ENCODE results near the gene GARNL3.
A peak's percentile ranks its signal among the peaks of the same experiment; 100 is the strongest.

Gene GARNL3

DNA sequence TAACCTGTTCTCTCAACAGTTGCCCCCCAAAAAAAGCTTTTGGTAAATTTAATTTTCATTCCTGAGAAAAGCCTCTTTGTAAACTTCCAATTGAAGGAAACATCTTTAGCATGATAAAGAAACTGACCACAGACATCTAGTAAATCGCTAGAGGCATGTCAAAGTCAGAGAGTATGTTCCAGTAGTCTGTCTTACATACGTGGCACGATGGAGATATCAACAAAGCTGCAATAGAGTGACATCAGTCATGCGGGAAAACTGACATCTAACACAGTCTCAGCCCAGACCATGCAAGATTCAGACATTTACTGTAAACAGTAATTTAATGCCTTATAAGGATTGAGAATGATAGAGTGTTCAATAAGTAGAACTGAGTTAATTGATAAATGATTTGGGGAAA lies 45.1 kb downstream of the GARNL3 start:
- H3K27ac ChIP-seq, result no peak overlapping the region
- ChIA-PET POLR2A (ENCODE audit: low non-redundant PET) (no interaction called here), CTCF (no interaction called here)
- no peak for DNase-seq (ENCODE audit: low spot score)
- TF ChIP-seq, protein P1, sequence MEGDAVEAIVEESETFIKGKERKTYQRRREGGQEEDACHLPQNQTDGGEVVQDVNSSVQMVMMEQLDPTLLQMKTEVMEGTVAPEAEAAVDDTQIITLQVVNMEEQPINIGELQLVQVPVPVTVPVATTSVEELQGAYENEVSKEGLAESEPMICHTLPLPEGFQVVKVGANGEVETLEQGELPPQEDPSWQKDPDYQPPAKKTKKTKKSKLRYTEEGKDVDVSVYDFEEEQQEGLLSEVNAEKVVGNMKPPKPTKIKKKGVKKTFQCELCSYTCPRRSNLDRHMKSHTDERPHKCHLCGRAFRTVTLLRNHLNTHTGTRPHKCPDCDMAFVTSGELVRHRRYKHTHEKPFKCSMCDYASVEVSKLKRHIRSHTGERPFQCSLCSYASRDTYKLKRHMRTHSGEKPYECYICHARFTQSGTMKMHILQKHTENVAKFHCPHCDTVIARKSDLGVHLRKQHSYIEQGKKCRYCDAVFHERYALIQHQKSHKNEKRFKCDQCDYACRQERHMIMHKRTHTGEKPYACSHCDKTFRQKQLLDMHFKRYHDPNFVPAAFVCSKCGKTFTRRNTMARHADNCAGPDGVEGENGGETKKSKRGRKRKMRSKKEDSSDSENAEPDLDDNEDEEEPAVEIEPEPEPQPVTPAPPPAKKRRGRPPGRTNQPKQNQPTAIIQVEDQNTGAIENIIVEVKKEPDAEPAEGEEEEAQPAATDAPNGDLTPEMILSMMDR (conservative IDR thresholded peaks at IDR 0.05; ENCODE audit: low read depth), result no peak

DNA sequence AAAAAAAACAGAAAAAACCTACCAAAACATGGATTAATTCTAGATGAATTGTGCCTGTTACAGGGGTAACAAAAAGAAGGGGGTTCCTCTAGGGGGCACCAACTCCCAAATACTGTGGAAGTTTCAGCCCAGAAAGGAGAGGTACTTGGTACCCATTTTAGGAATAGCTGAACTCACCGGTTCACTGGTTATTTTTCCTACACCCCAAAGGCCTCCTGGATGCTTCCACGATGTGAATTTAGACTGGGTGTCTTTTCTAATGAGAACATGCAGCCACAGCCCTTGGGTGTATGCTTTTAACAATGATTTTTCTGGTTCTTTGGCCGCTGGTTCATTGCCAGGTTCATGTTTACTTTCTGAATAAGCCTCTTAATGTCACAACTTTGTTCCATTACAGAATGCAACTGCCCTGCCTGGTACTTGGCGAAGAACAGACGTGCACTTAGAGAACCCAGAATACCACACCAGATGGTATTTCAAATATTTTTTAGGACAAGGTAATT lies 46.7 kb downstream of the GARNL3 start:
- TF ChIP-seq, protein P1 (conservative IDR thresholded peaks at IDR 0.05; ENCODE audit: low read depth), result peak; percentile 74
- peak; percentile 43 for DNase-seq (ENCODE audit: low spot score)
- POLR2A ChIA-PET (ENCODE audit: low non-redundant PET), result no interaction called here
- no peak overlapping the region for H3K27ac ChIP-seq
- CTCF ChIA-PET, result interaction anchor here (0.6 to 1.5 kb wide), 4 partner anchors 11 to 670 kb away, joined by 3 to 10 read pairs (median 4); no protein-coding TSS in a partner anchor

DNA sequence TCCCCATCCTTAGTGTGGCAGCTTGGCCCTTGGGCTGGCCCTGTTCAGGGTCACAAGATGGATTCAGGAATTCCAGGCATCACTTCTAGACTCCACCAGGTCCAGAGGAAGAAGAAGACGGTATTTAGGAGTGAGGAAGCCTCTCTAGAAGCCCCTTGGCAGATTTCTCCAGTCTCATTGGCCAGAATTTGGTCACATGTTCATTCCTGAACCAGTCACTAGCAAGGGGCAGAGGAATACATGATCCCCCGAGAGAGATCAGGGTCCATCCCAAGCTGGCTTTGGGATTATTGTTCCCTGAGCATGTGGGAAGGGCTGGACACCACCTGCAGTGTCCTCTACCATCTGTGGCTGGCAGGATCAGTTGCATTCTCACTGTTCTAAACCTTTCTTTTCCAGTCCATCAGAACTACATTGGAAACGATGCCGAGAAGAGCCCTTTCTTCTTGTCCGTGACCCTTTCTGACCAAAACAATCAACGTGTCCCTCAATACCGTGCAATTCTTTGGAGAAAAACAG lies 48.5 kb downstream of the GARNL3 start:
- H3K27ac ChIP-seq, result no peak overlapping the region
- ChIA-PET POLR2A (ENCODE audit: low non-redundant PET) (no interaction called here), CTCF (no interaction called here)
- no peak for DNase-seq (ENCODE audit: low spot score)
- TF ChIP-seq, protein P1 (conservative IDR thresholded peaks at IDR 0.05; ENCODE audit: low read depth), result no peak

- ChIA-PET POLR2A (ENCODE audit: low non-redundant PET) (no interaction called here), CTCF (no interaction called here)
- DNase-seq (ENCODE audit: low spot score), result no peak
- H3K27ac ChIP-seq, result no peak overlapping the region
- TF ChIP-seq, protein P1 (conservative IDR thresholded peaks at IDR 0.05; ENCODE audit: low read depth), result no peak
Observed at GRCh38 chr9:127314911-127315310, 50.3 kb downstream of the GARNL3 start.

DNA sequence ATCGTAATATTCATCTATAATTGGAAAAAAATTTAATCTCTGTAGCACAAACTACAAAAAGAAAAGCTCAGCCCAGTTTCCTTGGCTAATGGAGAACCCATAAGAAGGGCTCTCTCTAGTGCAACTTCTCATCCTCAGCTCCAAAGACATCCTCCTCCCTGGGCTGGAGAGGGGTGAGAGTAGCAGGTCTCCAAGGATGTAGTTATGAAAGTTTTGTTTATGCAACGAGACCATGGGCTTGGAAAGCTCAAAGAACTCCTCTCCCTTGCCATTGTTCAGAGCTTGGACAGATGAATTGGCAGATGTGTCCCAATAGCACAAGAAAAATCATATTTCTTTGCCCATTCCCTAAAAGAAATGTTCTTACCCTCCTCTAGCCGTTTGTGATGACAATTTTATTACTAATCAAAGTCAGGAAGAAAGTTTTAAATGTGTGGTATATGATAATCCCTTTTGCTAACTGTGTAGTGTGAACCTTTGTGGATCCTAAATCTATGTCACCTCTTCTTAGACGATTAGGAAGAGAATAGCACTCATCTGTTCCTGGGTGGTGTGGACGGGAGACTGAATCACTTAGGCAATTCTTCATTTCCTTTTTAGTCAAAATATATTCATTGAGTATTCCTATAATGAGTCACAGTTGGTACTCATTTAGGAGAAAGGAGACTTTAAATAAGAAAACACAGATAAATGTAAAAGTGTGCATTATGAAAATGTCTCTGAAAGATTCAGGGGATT lies 52.2 kb downstream of the GARNL3 start:
- POLR2A ChIA-PET (ENCODE audit: low non-redundant PET), result no interaction called here
- DNase-seq (ENCODE audit: low spot score), result no peak

GRCh38 chr9:127318651-127319167 lies 54.1 kb downstream of the GARNL3 start:
- no peak overlapping the region for H3K27ac ChIP-seq
- ChIA-PET POLR2A (ENCODE audit: low non-redundant PET) (interaction anchor here (0.5 kb wide), 1 partner anchor 108 kb away, joined by 4 read pairs; no protein-coding TSS in a partner anchor), CTCF (interaction anchor here (0.5 to 0.6 kb wide), 2 partner anchors 42 to 305 kb away, joined by 3 to 6 read pairs; no protein-coding TSS in a partner anchor)
- TF ChIP-seq, protein P1 (conservative IDR thresholded peaks at IDR 0.05; ENCODE audit: low read depth), result no peak
- DNase-seq (ENCODE audit: low spot score), result no peak

More for the DNA sequence above, 52.2 kb downstream of the GARNL3 start:
- TF ChIP-seq, protein P1 (conservative IDR thresholded peaks at IDR 0.05; ENCODE audit: low read depth), result no peak
- peak overlapping the region; percentile 56 for H3K27ac ChIP-seq
- CTCF ChIA-PET, result no interaction called here

All from RWPE1 (cell line).